Kidney glomerular epithelial cell (primary cell): ENCODE measurements around the gene CLCNKB.

ENCODE experiments used
- DNase-seq: peaks from one replicate; lab custom pipeline; 2025; lab: John Stamatoyannopoulos, UW

The CLCNKB gene

GRCh38 chr1:16095447-16095846 is 51.9 kb downstream of the CLCNKB start:
- no peak for DNase-seq

DNA sequence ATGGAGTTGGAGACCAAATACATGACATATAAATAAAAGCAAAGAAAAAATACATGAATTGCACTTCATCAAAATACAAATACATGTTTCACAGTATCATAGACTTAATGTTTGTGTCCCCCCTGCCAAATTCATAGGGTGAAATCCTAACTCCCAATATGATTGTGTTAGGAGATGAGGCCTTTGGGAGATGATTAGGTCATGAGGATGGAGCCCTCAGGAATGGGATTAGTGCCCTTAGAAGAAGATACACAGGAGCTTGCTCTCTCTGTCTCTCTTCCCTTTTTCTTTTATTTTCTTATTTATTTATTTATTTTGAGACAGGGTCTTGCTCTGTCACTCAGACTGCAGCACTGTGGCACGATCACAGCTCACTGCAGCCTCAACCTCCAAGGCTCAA is 55.8 kb downstream of the CLCNKB start:
- no peak for DNase-seq

DNA sequence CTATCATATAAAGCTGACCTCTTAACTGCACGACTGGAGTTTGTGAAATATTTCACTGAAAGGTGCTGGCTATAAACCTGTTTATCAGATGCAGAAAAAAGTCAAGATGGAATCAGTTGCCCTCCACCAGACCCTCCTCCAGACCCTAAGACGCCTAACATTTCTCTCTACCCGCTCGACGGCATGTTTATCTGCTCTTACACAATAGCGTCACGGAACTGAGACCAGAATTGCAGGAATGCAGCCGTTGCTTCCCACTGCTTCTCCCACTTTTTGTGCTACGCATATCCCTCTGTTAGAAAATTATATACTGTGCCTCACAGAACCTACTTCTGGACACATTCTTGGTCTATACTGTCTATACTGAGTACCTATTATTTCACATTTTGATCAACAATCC is 58.0 kb downstream of the CLCNKB start:
- peak; percentile 21 for DNase-seq
